ENCODE data around the gene ZFYVE1.

The ZFYVE1 gene

DNA sequence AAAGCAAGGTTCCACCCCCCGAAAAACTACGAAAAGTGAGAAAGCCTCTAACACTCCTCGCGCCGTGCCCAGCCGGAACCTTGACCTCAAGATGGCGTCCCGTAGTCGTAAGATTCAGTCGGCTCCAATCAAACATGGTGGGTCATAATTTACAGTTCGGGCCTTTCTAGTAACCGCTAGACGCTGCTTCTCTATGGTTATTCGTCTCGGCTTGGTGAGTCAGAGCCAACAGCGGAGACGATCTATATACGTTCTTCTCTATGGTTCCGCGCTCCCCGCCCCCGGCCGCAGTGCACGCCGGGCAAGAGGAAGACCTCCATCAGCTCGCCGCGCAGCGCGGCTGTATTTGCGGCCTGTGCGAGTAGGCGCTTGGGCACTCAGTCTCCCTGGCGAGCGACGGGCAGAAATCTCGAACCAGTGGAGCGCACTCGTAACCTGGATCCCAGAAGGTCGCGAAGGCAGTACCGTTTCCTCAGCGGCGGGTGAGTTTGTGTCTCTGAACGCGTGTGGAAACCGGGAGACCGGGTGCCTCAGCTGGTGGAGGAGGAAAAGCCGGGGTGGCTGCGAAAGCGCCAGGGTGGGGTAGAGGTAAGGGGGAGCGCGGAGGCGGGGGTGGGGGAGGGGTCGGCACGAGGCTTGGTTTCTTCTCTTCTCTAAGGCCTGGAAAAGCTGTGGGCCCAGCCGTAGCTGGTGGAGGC, 31.5 kb upstream of the ZFYVE1 start, which contains the start of gene RBM25:
RBM25 (plus strand) TSS at position 311 of the 698 bp plus-strand sequence. CDS start 13,108 bp downstream, outside the sequence.
- no peaks in the 10 kb centered on the region for H3K36me3 ChIP-seq (ENCODE audit: insufficient read depth)
- peak within 1 kb of the TSS; percentile 84 for H3K9ac ChIP-seq
- peaks cover 23% of the 10 kb centered on the region for H3K4me1 ChIP-seq (ENCODE audit: low read depth, poor library complexity, severe bottlenecking)
- no peaks in the 10 kb centered on the region for H3K27me3 ChIP-seq (ENCODE audit: insufficient read depth, low read depth)
- no peak within 1 kb of the TSS for H3K4me3 ChIP-seq (IDR thresholded peaks at IDR 0.05; ENCODE audit: insufficient read depth, low read depth, low read length)
- no peaks in the 10 kb centered on the region for H4K20me1 ChIP-seq (ENCODE audit: insufficient read depth)
- peaks cover 46% of the 10 kb centered on the region for H3K79me2 ChIP-seq (ENCODE audit: insufficient read depth, low read depth)
- peak within 1 kb of the TSS; percentile 85 for H3K27ac ChIP-seq
- peak within 1 kb of the TSS; percentile 57 for H2AFZ ChIP-seq (ENCODE audit: low read depth)
- TF ChIP-seq, protein P1, sequence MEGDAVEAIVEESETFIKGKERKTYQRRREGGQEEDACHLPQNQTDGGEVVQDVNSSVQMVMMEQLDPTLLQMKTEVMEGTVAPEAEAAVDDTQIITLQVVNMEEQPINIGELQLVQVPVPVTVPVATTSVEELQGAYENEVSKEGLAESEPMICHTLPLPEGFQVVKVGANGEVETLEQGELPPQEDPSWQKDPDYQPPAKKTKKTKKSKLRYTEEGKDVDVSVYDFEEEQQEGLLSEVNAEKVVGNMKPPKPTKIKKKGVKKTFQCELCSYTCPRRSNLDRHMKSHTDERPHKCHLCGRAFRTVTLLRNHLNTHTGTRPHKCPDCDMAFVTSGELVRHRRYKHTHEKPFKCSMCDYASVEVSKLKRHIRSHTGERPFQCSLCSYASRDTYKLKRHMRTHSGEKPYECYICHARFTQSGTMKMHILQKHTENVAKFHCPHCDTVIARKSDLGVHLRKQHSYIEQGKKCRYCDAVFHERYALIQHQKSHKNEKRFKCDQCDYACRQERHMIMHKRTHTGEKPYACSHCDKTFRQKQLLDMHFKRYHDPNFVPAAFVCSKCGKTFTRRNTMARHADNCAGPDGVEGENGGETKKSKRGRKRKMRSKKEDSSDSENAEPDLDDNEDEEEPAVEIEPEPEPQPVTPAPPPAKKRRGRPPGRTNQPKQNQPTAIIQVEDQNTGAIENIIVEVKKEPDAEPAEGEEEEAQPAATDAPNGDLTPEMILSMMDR (conservative IDR thresholded peaks at IDR 0.05; ENCODE audit: low read depth, low read length), result 0 out of 2 replicates have a peak, but pooled peaks have one; percentile 15
- peak within 1 kb of the TSS; percentile 84 for H3K4me2 ChIP-seq

DNA sequence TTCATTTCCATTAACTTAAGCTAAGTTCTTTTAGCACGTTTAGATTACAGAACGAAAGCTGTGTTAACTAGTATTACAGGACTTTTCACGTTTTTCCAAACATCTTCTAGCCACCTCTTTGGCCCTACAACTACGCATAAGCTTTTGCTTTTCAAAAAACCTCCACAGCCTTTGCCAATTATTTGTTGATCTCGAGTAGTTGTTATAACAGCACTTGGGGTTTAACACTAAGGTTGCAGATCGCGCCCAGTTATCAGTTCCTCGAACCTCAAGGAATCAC, 31.0 kb upstream of the ZFYVE1 start:
- TF ChIP-seq, protein P1 (conservative IDR thresholded peaks at IDR 0.05; ENCODE audit: low read depth, low read length), result no peak

DNA sequence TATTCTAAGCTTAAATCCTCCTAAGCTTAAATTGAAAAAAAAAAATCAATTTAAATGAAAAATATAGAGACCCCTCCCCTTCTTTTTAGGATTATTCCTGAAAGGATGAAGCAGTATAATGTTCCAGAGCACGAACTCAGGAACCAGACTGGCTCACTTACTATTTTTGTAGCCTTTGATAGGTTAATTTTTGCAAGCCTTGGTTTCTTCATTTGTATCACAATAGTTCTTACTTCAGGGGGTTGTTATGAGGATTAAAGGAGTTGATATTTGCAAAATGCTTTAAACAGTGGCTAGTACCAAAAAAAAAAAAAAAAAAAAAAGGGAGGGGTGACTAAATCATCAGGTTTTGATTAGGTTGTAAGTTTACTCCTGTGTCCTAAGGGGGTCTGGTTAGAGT, 28.3 kb upstream of the ZFYVE1 start:
- Histone ChIP-seq H3K79me2 (ENCODE audit: insufficient read depth, low read depth) (peaks cover 15% of the 10 kb centered on the region), H3K36me3 (ENCODE audit: insufficient read depth) (no peaks in the 10 kb centered on the region), H3K4me2 (no peak overlapping the region), H3K4me3 (IDR thresholded peaks at IDR 0.05; ENCODE audit: insufficient read depth, low read depth, low read length) (no peak overlapping the region), H2AFZ (ENCODE audit: low read depth) (no peak overlapping the region), H3K27me3 (ENCODE audit: insufficient read depth, low read depth) (no peaks in the 10 kb centered on the region), H4K20me1 (ENCODE audit: insufficient read depth) (no peaks in the 10 kb centered on the region), H3K27ac (no peak overlapping the region), H3K9ac (no peak overlapping the region), H3K4me1 (ENCODE audit: low read depth, poor library complexity, severe bottlenecking) (peaks cover 10% of the 10 kb centered on the region)
- TF ChIP-seq, protein P1 (conservative IDR thresholded peaks at IDR 0.05; ENCODE audit: low read depth, low read length), result no peak

More for the DNA sequence above, 31.0 kb upstream of the ZFYVE1 start:
- Histone ChIP-seq H2AFZ (ENCODE audit: low read depth) (peak overlapping the region; percentile 57), H3K27ac (peak overlapping the region; percentile 85), H4K20me1 (ENCODE audit: insufficient read depth) (no peaks in the 10 kb centered on the region), H3K36me3 (ENCODE audit: insufficient read depth) (no peaks in the 10 kb centered on the region), H3K27me3 (ENCODE audit: insufficient read depth, low read depth) (no peaks in the 10 kb centered on the region), H3K79me2 (ENCODE audit: insufficient read depth, low read depth) (peaks cover 41% of the 10 kb centered on the region), H3K9ac (peak overlapping the region; percentile 84), H3K4me1 (ENCODE audit: low read depth, poor library complexity, severe bottlenecking) (peaks cover 23% of the 10 kb centered on the region), H3K4me2 (peak overlapping the region; percentile 55), H3K4me3 (IDR thresholded peaks at IDR 0.05; ENCODE audit: insufficient read depth, low read depth, low read length) (no peak overlapping the region)

DNA sequence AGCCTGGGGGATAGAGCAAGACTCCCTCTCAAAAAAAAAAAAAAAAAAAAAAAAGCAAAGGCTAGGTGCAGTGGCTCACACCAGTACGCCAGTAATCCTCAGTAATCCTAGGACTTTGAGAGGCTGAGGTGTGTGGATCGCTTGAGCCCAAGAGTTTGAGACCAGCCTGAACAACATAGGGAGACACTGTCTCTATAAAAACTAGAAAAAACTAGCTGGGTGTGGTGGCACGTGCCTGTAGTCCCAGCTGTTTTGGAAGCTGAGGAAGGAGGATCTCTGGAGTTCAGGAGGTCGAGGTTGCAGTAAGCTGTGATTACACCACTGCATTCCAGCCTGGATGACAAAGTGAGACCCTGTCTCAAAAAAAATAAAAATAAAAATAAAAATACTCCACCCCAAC, 22.5 kb upstream of the ZFYVE1 start:
- no peaks in the 10 kb centered on the region for H3K27me3 ChIP-seq (ENCODE audit: insufficient read depth, low read depth)
- TF ChIP-seq, protein P1 (conservative IDR thresholded peaks at IDR 0.05; ENCODE audit: low read depth, low read length), result no peak
- H2AFZ ChIP-seq (ENCODE audit: low read depth), result no peak overlapping the region
- no peak overlapping the region for H3K4me3 ChIP-seq (IDR thresholded peaks at IDR 0.05; ENCODE audit: insufficient read depth, low read depth, low read length)
- no peak overlapping the region for H3K27ac ChIP-seq
- H3K9ac ChIP-seq, result no peak overlapping the region
- no peaks in the 10 kb centered on the region for H3K4me1 ChIP-seq (ENCODE audit: low read depth, poor library complexity, severe bottlenecking)
- H4K20me1 ChIP-seq (ENCODE audit: insufficient read depth), result no peaks in the 10 kb centered on the region
- no peak overlapping the region for H3K4me2 ChIP-seq
- H3K79me2 ChIP-seq (ENCODE audit: insufficient read depth, low read depth), result no peaks in the 10 kb centered on the region
- H3K36me3 ChIP-seq (ENCODE audit: insufficient read depth), result no peaks in the 10 kb centered on the region

All from KMS-11 (cell line).